ENCODE data around the gene ICE2.

GRCh38 chr15:60473135-60473534 is 5.8 kb downstream of the ICE2 start:
- TF ChIP-seq CTCF (IDR thresholded peaks at IDR 0.05) (no peak), POLR2A (IDR thresholded peaks at IDR 0.05) (no peak)
